H1 (cell line): Measurements from ENCODE around the gene HOXB3. TPM values are rescaled to one million over a fixed set of nuclear protein-coding genes. Genes with fewer than 3 reads are reported as not detected.

ENCODE experiments used
- CTCF ChIA-PET: fragments of 300-600 bp; sonication (Branson Sonifier 250); formaldehyde crosslinking; loops from one replicate; lab custom pipeline; 2021; ENCODE audit not compliant: partially characterized antibody; lab: Charles Lee
- POLR2A ChIA-PET: fragments of 300-600 bp; sonication (Branson Sonifier 250); formaldehyde crosslinking; loops from one replicate; lab custom pipeline; 2021; ENCODE audit warnings: inconsistent platforms; ENCODE audit not compliant: partially characterized antibody; lab: Charles Lee
- DNase-seq, 2 experiments: peaks; one replicate each; pipeline versions ENCODE4 v3.0.0 to v3.0.0-alpha.2; 2010 to 2022; ENCODE audit warnings: low spot score in 2 of 2, low read depth in 1 of 2, mixed read lengths in 1 of 2
- FAIRE-seq: peaks from 2 replicates; lab custom pipeline; 2011; peaks lifted over from hg19 to GRCh38; lab: Jason Lieb, UNC
- H2AFZ ChIP-seq: 2 replicates; pipeline ENCODE4 v1.8.1; 2012; ENCODE audit warnings: low read length, inconsistent platforms
- H2AK5ac ChIP-seq: 2 replicates; pipeline ENCODE4 v1.6.1; 2013; ENCODE audit warnings: low read depth, low read length
- H2BK120ac ChIP-seq: replicated peaks from 2 replicates; pipeline ENCODE3; 2013; ENCODE audit warnings: low read depth, low read length, inconsistent platforms
- H2BK12ac ChIP-seq: 2 replicates; pipeline ENCODE4 v1.6.1; 2013; ENCODE audit warnings: low read depth, low read length
- H2BK15ac ChIP-seq: 2 replicates; pipeline ENCODE4 v1.6.1; 2013; ENCODE audit warnings: low read length
- H2BK20ac ChIP-seq: 2 replicates; pipeline ENCODE4 v1.6.1; 2013; ENCODE audit warnings: low read length
- H2BK5ac ChIP-seq: 2 replicates; pipeline ENCODE4 v1.6.1; 2013; ENCODE audit warnings: low read depth, low read length
- H3K14ac ChIP-seq: 2 replicates; pipeline ENCODE4 v1.6.1; 2013; ENCODE audit warnings: inconsistent platforms; ENCODE audit not compliant: insufficient read length
- H3K18ac ChIP-seq: 2 replicates; pipeline ENCODE4 v1.6.1; 2013; ENCODE audit warnings: low read length; ENCODE audit errors: extremely low read depth
- H3K23ac ChIP-seq: 2 replicates; pipeline ENCODE4 v1.6.1; 2013; ENCODE audit warnings: inconsistent platforms; ENCODE audit not compliant: insufficient read length
- H3K23me2 ChIP-seq: 2 replicates; pipeline ENCODE4 v1.6.1; 2013; ENCODE audit warnings: low read depth, low read length
- H3K27ac ChIP-seq: 2 replicates; pipeline ENCODE4 v1.6.1; 2011; ENCODE audit warnings: low read depth, low read length, inconsistent platforms
- H3K27me3 ChIP-seq, 4 experiments: replicated peaks in 1 of 4; 1 replicate in 1 of 4; 2 replicates in 3 of 4; pipeline versions ENCODE4 v1.6.1 to v1.8.1; 2011 to 2013; ENCODE audit warnings: low read length in 3 of 4, mild to moderate bottlenecking in 3 of 4, inconsistent platforms in 2 of 4, mixed read lengths in 2 of 4, moderate library complexity in 1 of 4; ENCODE audit not compliant: control insufficient read depth in 3 of 4, insufficient read depth in 3 of 4; ENCODE audit errors: extremely low read depth in 1 of 4
- H3K36me3 ChIP-seq, 4 experiments: 2 replicates each; pipeline versions ENCODE4 v1.6.1 to v1.8.1; 2011 to 2013; ENCODE audit warnings: mild to moderate bottlenecking in 4 of 4, low read length in 3 of 4, moderate library complexity in 2 of 4, control low read depth in 1 of 4, inconsistent platforms in 1 of 4; ENCODE audit not compliant: insufficient read depth in 4 of 4, control insufficient read depth in 2 of 4
- H3K4ac ChIP-seq: replicated peaks from 2 replicates; pipeline ENCODE3; 2013; ENCODE audit warnings: low read length, low read depth, mixed read lengths, inconsistent platforms; ENCODE audit not compliant: insufficient read length
- H3K4me1 ChIP-seq, 4 experiments: replicated peaks in 1 of 4; 1 replicate in 1 of 4; 2 replicates in 3 of 4; pipeline versions ENCODE4 v1.6.1 to v1.8.1; 2011 to 2013; ENCODE audit warnings: low read length in 3 of 4, inconsistent platforms in 2 of 4, mixed read lengths in 1 of 4; ENCODE audit not compliant: insufficient read depth in 4 of 4, control insufficient read depth in 3 of 4
- H3K4me2 ChIP-seq, 2 experiments: 2 replicates each; pipeline versions ENCODE4 v1.6.1 to v1.8.1; 2011 to 2013; ENCODE audit warnings: low read depth in 2 of 2, low read length in 2 of 2, control low read depth in 1 of 2, inconsistent platforms in 1 of 2, mild to moderate bottlenecking in 1 of 2; ENCODE audit not compliant: insufficient read depth in 1 of 2
- H3K4me3 ChIP-seq, 4 experiments: fragments of 200-600, 300-600 bp in 1 of 4; sonication (generic), shearing (Covaris generic), sonication (Bioruptor Twin) in 1 of 4; 2 replicates each; pipeline versions ENCODE4 v1.5.1 to v1.8.1; 2011 to 2016; ENCODE audit warnings: low read length in 4 of 4, low read depth in 3 of 4, control low read depth in 2 of 4, inconsistent platforms in 2 of 4, mild to moderate bottlenecking in 2 of 4, mixed read lengths in 1 of 4, moderate library complexity in 1 of 4; ENCODE audit not compliant: insufficient read depth in 2 of 4; ENCODE audit errors: extremely low read depth in 1 of 4
- H3K56ac ChIP-seq: replicated peaks from 2 replicates; pipeline ENCODE3; 2013; ENCODE audit warnings: low read depth, mild to moderate bottlenecking, mixed read lengths, low read length, inconsistent platforms; ENCODE audit not compliant: insufficient read length
- H3K79me1 ChIP-seq: 2 replicates; pipeline ENCODE4 v1.6.1; 2013; ENCODE audit warnings: low read depth, low read length, control low read depth
- H3K79me2 ChIP-seq, 2 experiments: 2 replicates each; pipeline versions ENCODE4 v1.6.1 to v1.8.1; 2012 to 2013; ENCODE audit warnings: low read length in 2 of 2, mild to moderate bottlenecking in 2 of 2, inconsistent platforms in 1 of 2; ENCODE audit not compliant: insufficient read depth in 2 of 2, control insufficient read depth in 1 of 2
- H3K9ac ChIP-seq, 4 experiments: replicated peaks in 1 of 4; 1 replicate in 1 of 4; 2 replicates in 3 of 4; pipeline versions ENCODE4 v1.6.1 to v1.8.1; 2011 to 2013; ENCODE audit warnings: low read depth in 3 of 4, low read length in 3 of 4, control low read depth in 2 of 4, mild to moderate bottlenecking in 2 of 4, moderate library complexity in 2 of 4, inconsistent platforms in 1 of 4; ENCODE audit errors: extremely low read depth in 1 of 4
- H3K9me3 ChIP-seq, 2 experiments: 2 replicates each; pipeline versions ENCODE4 v1.6.1 to v1.8.1; 2012 to 2013; ENCODE audit warnings: mild to moderate bottlenecking in 2 of 2, moderate library complexity in 2 of 2, control low read depth in 1 of 2, inconsistent platforms in 1 of 2, low read depth in 1 of 2, low read length in 1 of 2, mixed read lengths in 1 of 2; ENCODE audit not compliant: insufficient read depth in 2 of 2
- H4K20me1 ChIP-seq, 2 experiments: replicated peaks in 1 of 2; 2 replicates each; pipeline versions ENCODE3 to v1.8.1; 2011 to 2013; ENCODE audit warnings: inconsistent platforms in 2 of 2, low read length in 2 of 2, mild to moderate bottlenecking in 1 of 2; ENCODE audit not compliant: insufficient read depth in 2 of 2, control insufficient read depth in 1 of 2
- H4K5ac ChIP-seq: 2 replicates; pipeline ENCODE4 v1.6.1; 2013; ENCODE audit warnings: low read length, low read depth, mixed read lengths, inconsistent platforms; ENCODE audit not compliant: insufficient read length
- H4K8ac ChIP-seq: 2 replicates; pipeline ENCODE4 v1.8.0; 2013; ENCODE audit warnings: mild to moderate bottlenecking, moderate library complexity, low read length, inconsistent platforms; ENCODE audit not compliant: insufficient read depth; ENCODE audit errors: extremely low read depth
- H4K91ac ChIP-seq: replicated peaks from 2 replicates; pipeline ENCODE3; 2013; ENCODE audit warnings: low read length, mixed read lengths, inconsistent platforms; ENCODE audit not compliant: insufficient read length
- EP300 ChIP-seq, 2 experiments: IDR thresholded peaks; 1 replicate in 1 of 2; 2 replicates in 1 of 2; pipeline ENCODE4 v1.6.1; 2011 to 2012; ENCODE audit warnings: low read depth in 2 of 2, low read length in 2 of 2, mild to moderate bottlenecking in 2 of 2, borderline replicate concordance in 1 of 2, inconsistent platforms in 1 of 2, moderate library complexity in 1 of 2
- GTF2F1 ChIP-seq: IDR thresholded peaks from 2 replicates; pipeline ENCODE4 v1.6.1; 2012; ENCODE audit warnings: low read depth, low read length, improper control_type of control experiment, borderline replicate concordance
- KDM4A ChIP-seq: IDR thresholded peaks from one replicate; pipeline ENCODE4 v1.7.1; 2012; ENCODE audit warnings: low read depth, mild to moderate bottlenecking, moderate library complexity, low read length, inconsistent platforms; ENCODE audit not compliant: severe bottlenecking
- WGBS, 2 experiments: shearing (Covaris generic) in 1 of 2; methylation state at CpG; one replicate each; pipeline versions ENCODE4 v1.1.6 to v1.1.7; 2013 to 2015; ENCODE audit warnings: low lambda C conversion rate in 2 of 2, mixed read lengths in 2 of 2, inconsistent platforms in 1 of 2, low coverage in 1 of 2, missing lambda C conversion rate in 1 of 2; ENCODE audit not compliant: insufficient replicate concordance in 2 of 2, insufficient coverage in 1 of 2, insufficient read length in 1 of 2; ENCODE audit errors: extremely low coverage in 1 of 2, missing lambda C conversion rate in 1 of 2; 5-methylcytosine and 5-hydroxymethylcytosine counted together
- microRNA counts: library from miRNA; unstranded; fragments of <30 nt; microRNA quantifications from one replicate; lab custom pipeline; 2015
- microRNA-seq, 2 experiments: library from miRNA; unstranded; fragments of <30 nt; microRNA quantifications; one replicate each; pipeline versions ENCODE4 to v1.2.0, GENCODE V29; 2016 to 2020; ENCODE audit warnings: borderline microRNAs expressed in 2 of 2, borderline number of aligned reads in 2 of 2, borderline replicate concordance in 1 of 2
- polyA plus RNA-seq, 7 experiments: library from polyadenylated mRNA; depleted of rRNA in 3 of 7; stranded (reverse) in 5 of 7; unstranded in 2 of 7; fragments of >200 nt in 5 of 7; fragments of 200-250 nt in 2 of 7; gene quantifications; 1 replicate in 5 of 7; 2 replicates in 1 of 7; 4 replicates in 1 of 7; pipeline versions ENCODE4 v1.2.1 to v1.2.3, GENCODE V29; 2011 to 2013; ENCODE audit warnings: missing spikeins in 2 of 7, mixed read lengths in 2 of 7
- small RNA-seq: library from polyadenylated mRNA; stranded (forward); fragments of <200 nt; extraction: miRNeasy Mini kit (QIAGEN cat#:217004); gene quantifications from one replicate; pipeline ENCODE3, GENCODE V24; 2013; ENCODE audit not compliant: insufficient read depth
- total RNA-seq: library from RNA; stranded (reverse); fragmentation: NEBNext Ultra II Directional; extraction: Animal tissue kit (Norgen Biotek cat#: 25700); gene quantifications from 2 replicates; pipeline ENCODE4 v1.2.1, GENCODE V29; 2021

HOXB3 gene
- total and polyA plus RNA-seq, 2 of the 8 experiments (the other 6 are each of a cell fraction or from before 2014, with no cell fraction given) = not detected

DNA sequence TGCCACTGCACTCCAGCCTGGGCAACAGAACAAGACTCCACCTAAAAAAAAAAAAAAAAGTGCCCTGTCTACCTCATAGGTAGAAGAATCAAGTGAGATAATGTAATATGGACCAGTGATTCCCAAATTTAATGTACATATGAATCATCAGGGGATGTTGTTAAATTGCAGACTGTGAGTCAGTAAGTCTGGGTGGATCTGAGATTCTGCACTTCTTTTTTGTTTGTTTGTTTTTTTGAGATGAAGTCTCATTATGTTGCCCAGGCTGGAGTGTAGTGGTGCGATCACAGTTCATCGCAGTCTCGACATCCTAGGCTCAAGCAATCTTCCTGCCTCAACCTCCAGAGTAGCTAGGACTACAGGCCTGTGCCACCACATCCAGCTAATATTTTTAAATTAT, 90.8 kb downstream of the HOXB3 start:
- no peak overlapping the region for H3K23ac ChIP-seq
- H4K20me1 ChIP-seq = no peaks in the 10 kb centered on the region
- H3K4me2 ChIP-seq = no peak overlapping the region
- no peaks in the 10 kb centered on the region for H3K23me2 ChIP-seq
- H3K9ac ChIP-seq = no peak overlapping the region
- ChIA-PET POLR2A (no interaction called here), CTCF (interaction anchor here (0.8 to 2.8 kb wide), 8 partner anchors 14 to 192 kb away, joined by 3 to 15 read pairs (median 4); no protein-coding TSS in a partner anchor)
- no peaks in the 10 kb centered on the region for H3K36me3 ChIP-seq
- H4K91ac ChIP-seq = no peak overlapping the region
- WGBS, 2 experiments = 92% methylated on average over 3 of the region's 3 CpGs; no CpG with 5 or more reads in 1 of the 2 experiments
- H3K56ac ChIP-seq = no peak overlapping the region
- FAIRE-seq (no peak), DNase-seq (no peak)
- H3K4me1 ChIP-seq = peaks cover 0 to 4% (median 2%) of the 10 kb centered on the region in 4 experiments; a peak in 3 of 7 replicates
- no peak overlapping the region for H2BK120ac ChIP-seq
- H4K8ac ChIP-seq = no peak overlapping the region
- H3K4ac ChIP-seq = no peak overlapping the region
- no peak overlapping the region for H2BK12ac ChIP-seq
- no peak overlapping the region for H2BK5ac ChIP-seq
- no peak overlapping the region; the same call in 1 of the 2 replicates for H2AK5ac ChIP-seq
- H3K79me2 ChIP-seq = no peaks in the 10 kb centered on the region
- no peak overlapping the region for H3K14ac ChIP-seq
- no peak overlapping the region for H3K27ac ChIP-seq
- no peaks in the 10 kb centered on the region for H3K9me3 ChIP-seq
- H2BK20ac ChIP-seq = no peak overlapping the region
- no peak overlapping the region for H3K18ac ChIP-seq
- TF ChIP-seq GTF2F1 = no peak
- TF ChIP-seq EP300 (IDR thresholded peaks at IDR 0.05; ENCODE audit: borderline replicate concordance in 1 of 2, low read depth in 2 of 2, low read length in 2 of 2) = no peak
- no peak for TF ChIP-seq KDM4A
- H2AFZ ChIP-seq = no peak overlapping the region
- H3K79me1 ChIP-seq = no peaks in the 10 kb centered on the region
- H3K4me3 ChIP-seq = no peak overlapping the region
- H2BK15ac ChIP-seq = no peak overlapping the region
- H4K5ac ChIP-seq = no peak overlapping the region
- H3K27me3 ChIP-seq = peaks cover 0 to 26% (median 19%) of the 10 kb centered on the region in 4 experiments; a peak in 5 of 7 replicates

MicroRNA genes within 50 kb of the gene (microRNA counts, 767-probe panel; counts per million panel counts)
- 879 counts per million, percentile 95 among the panel's probes with 10 or more counts for microRNA hsa-miR-10a-5p (lab: Ali Mortazavi, UCI)

Small RNA genes within 50 kb of the gene (microRNA-seq; reads per million reads assigned to microRNA genes)
- 0 reads per million in 2 experiments for gene MIR196A1

Small RNA genes within 50 kb of the gene (small RNA-seq; reads per million reads assigned to genes)
- not detected for gene MIR196A1

Other genes with a start within 250 kb of the HOXB3 start
- not detected in 2 replicates for gene SKAP1, start 160.0 kb downstream of the HOXB3 start, total RNA-seq
- not detected in 2 replicates for gene SKAP1, start 160.0 kb downstream of the HOXB3 start, polyA plus RNA-seq (2011; rRNA removed)
- gene HOXB1, start 59.2 kb downstream of the HOXB3 start, total RNA-seq = not detected in 2 replicates
- gene HOXB1, start 59.2 kb downstream of the HOXB3 start, polyA plus RNA-seq (2011; rRNA removed) = not detected in 2 replicates
- gene HOXB2, start 45.1 kb downstream of the HOXB3 start, total RNA-seq = not detected in 2 replicates
- gene HOXB2, start 45.1 kb downstream of the HOXB3 start, polyA plus RNA-seq (2011; rRNA removed) = not detected in 2 replicates
- not detected in 2 replicates for gene HOXB4, start 11.9 kb downstream of the HOXB3 start, total RNA-seq
- gene HOXB4, start 11.9 kb downstream of the HOXB3 start, polyA plus RNA-seq (2011; rRNA removed) = not detected in 2 replicates
- not detected in 2 replicates for gene HOXB5, start 3.5 kb upstream of the HOXB3 start, total RNA-seq
- gene HOXB5, start 3.5 kb upstream of the HOXB3 start, polyA plus RNA-seq (2011; rRNA removed) = not detected in 2 replicates
- not detected in 2 replicates for gene HOXB6, start 14.7 kb upstream of the HOXB3 start, total RNA-seq
- gene HOXB6, start 14.7 kb upstream of the HOXB3 start, polyA plus RNA-seq (2011; rRNA removed) = not detected in 2 replicates
- not detected in 2 replicates for gene HOXB7, start 20.8 kb upstream of the HOXB3 start, total RNA-seq
- not detected in 2 replicates for gene HOXB7, start 20.8 kb upstream of the HOXB3 start, polyA plus RNA-seq (2011; rRNA removed)
- not detected in 2 replicates for gene HOXB8, start 25.1 kb upstream of the HOXB3 start, total RNA-seq
- not detected in 2 replicates for gene HOXB8, start 25.1 kb upstream of the HOXB3 start, polyA plus RNA-seq (2011; rRNA removed)
- not detected in 2 replicates for gene HOXB9, start 36.1 kb upstream of the HOXB3 start, total RNA-seq
- gene HOXB9, start 36.1 kb upstream of the HOXB3 start, polyA plus RNA-seq (2011; rRNA removed) = not detected in 2 replicates
- gene PRAC1, start 132.3 kb upstream of the HOXB3 start, total RNA-seq = not detected in 2 replicates
- not detected in 2 replicates for gene PRAC1, start 132.3 kb upstream of the HOXB3 start, polyA plus RNA-seq (2011; rRNA removed)
- not detected in 2 replicates for gene PRAC2, start 132.9 kb upstream of the HOXB3 start, total RNA-seq
- not detected in 2 replicates for gene PRAC2, start 132.9 kb upstream of the HOXB3 start, polyA plus RNA-seq (2011; rRNA removed)
- not detected in 2 replicates for gene HOXB13, start 138.5 kb upstream of the HOXB3 start, total RNA-seq
- gene HOXB13, start 138.5 kb upstream of the HOXB3 start, polyA plus RNA-seq (2011; rRNA removed) = not detected in 2 replicates
- 2.6 and 2.7 TPM in 2 replicates for gene TTLL6, start 227.0 kb upstream of the HOXB3 start, total RNA-seq
- gene TTLL6, start 227.0 kb upstream of the HOXB3 start, polyA plus RNA-seq (2011; rRNA removed) = 4.3 and 5.0 TPM in 2 replicates
- gene CALCOCO2, start 240.8 kb upstream of the HOXB3 start, total RNA-seq = 27.7 and 31.8 TPM in 2 replicates
- 9.5 and 12.1 TPM in 2 replicates for gene CALCOCO2, start 240.8 kb upstream of the HOXB3 start, polyA plus RNA-seq (2011; rRNA removed)